Activated T-cell treated with anti-CD3 and anti-CD28 coated beads, Interleukin-2, amount 50 U/mL, for 72 hours (primary cell): ENCODE results near the gene PAFAH1B1. TPM values are rescaled to one million over a fixed set of nuclear protein-coding genes. Genes with fewer than 3 reads are reported as not detected.
A peak's percentile ranks its signal among the peaks of the same experiment; 100 is the strongest.

Experiments
- ATAC-seq, 2 donors: fragments of 150-1000 bp; cut with Tn5 transposase; replicated peaks in 1 of 2; 2 replicates each; pipeline ENCODE4 v1.10.0; 2021; ENCODE audit warnings: moderate library complexity in 2 of 2, mild to moderate bottlenecking in 1 of 2
- DNase-seq, 2 donors: peaks; one replicate each; pipeline ENCODE4 v3.0.0; 2021 to 2022; ENCODE audit warnings: mixed read lengths in 1 of 2
- H3K27ac Mint-ChIP-seq: one replicate; pipeline ENCODE4 v1.8.0; 2022; ENCODE audit warnings: mild to moderate bottlenecking, moderate library complexity, mixed read lengths
- H3K27me3 Mint-ChIP-seq: one replicate; pipeline ENCODE4 v1.8.0; 2022; ENCODE audit warnings: low read depth, mixed read lengths
- H3K36me3 Mint-ChIP-seq, 2 donors: one replicate each; pipeline ENCODE4 v1.8.0; 2022; ENCODE audit warnings: mixed read lengths in 2 of 2, mild to moderate bottlenecking in 1 of 2; ENCODE audit not compliant: insufficient read depth in 2 of 2
- H3K4me1 Mint-ChIP-seq: one replicate; pipeline ENCODE4 v1.8.0; 2022; ENCODE audit warnings: low read depth, mixed read lengths
- H3K4me3 Mint-ChIP-seq, 2 donors: one replicate each; pipeline ENCODE4 v1.8.0; 2022; ENCODE audit warnings: mild to moderate bottlenecking in 2 of 2, mixed read lengths in 2 of 2, moderate library complexity in 2 of 2
- H3K9me3 Mint-ChIP-seq, 2 donors: one replicate each; pipeline ENCODE4 v1.8.0; 2022; ENCODE audit warnings: mixed read lengths in 2 of 2
- total RNA-seq, 2 donors: library from RNA; stranded (reverse); gene quantifications; one replicate each; pipeline ENCODE4 v1.2.3, GENCODE V29; 2022

PAFAH1B1 gene
- total RNA-seq, 2 donors from 2014 or later: 211 to 218 TPM

GRCh38 chr17:2707721-2708584 is 114.5 kb downstream of the PAFAH1B1 start:
- Mint-ChIP-seq H3K36me3 (peaks cover 0 to 6% of the 10 kb centered on the region in 2 donors), H3K4me1 (peaks cover 43% of the 10 kb centered on the region), H3K4me3 (peak overlapping the region in 1 of 2 donors; percentile 34), H3K9me3 (no peaks in the 10 kb centered on the region), H3K27me3 (no peaks in the 10 kb centered on the region), H3K27ac (peak overlapping the region; percentile 20)
- DNase-seq (peak; percentile 37 to 52), ATAC-seq (no peak)

DNA sequence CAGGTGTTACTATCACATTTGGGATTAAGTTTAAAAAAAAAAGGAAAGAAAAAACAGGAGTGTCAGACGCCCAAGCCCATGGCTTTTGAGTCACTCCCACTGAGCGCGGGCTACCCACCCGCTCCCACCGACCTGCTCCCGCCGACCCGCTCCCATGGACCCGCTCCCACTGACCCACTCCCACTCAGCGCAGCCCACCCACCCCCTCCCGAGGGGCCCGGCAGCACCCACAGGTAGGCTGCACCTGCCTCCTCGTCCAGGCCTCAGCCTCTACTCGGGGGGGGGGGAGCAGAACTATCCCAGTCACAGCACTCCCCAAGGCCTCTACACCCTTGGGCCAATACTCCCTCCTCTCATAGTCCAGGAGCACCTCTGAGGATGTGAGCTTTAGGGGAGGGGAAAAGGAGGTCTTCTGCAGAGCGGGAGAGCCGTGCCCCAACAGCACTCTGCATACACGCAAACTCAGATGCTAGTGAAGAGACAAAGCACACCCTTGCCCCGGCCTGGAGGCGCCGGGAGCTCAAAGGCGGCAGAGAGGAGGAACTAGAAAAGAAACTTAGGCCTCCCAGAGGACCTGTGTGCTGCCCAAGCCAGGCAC is 115.2 kb downstream of the PAFAH1B1 start:
- Mint-ChIP-seq H3K9me3 (no peaks in the 10 kb centered on the region), H3K4me1 (peaks cover 43% of the 10 kb centered on the region), H3K27ac (peak overlapping the region; percentile 84), H3K27me3 (no peaks in the 10 kb centered on the region), H3K4me3 (peak overlapping the region; percentile 48 to 81), H3K36me3 (peaks cover 0 to 4% of the 10 kb centered on the region in 2 donors)
- DNase-seq: no peak
- no peak for ATAC-seq

DNA sequence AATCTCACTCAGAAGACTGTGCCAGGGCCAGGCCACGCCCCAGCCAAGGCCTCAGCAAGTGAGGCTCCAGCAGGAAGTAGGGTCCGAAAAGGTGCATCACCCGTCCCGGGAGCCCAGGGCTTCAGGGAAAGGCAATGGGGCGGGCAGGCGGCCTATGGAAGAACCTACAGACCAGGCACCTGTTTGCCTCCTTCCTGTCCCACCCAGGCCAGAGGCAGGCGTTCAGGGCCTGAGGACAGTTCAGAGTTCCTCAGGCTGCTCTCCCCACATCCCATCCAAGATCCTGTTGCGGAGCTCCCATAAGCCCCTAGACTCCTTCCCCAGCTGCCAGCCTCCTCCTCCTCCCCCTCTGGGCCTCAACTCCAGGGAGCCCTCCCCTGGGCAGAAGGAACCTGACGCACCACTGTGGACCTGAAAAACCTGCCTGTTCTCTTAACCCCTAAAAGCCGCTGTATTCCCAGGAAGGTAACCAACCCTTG is 115.8 kb downstream of the PAFAH1B1 start:
- Mint-ChIP-seq H3K9me3 (no peaks in the 10 kb centered on the region), H3K36me3 (peaks cover 0 to 4% of the 10 kb centered on the region in 2 donors), H3K4me3 (peak overlapping the region; percentile 81 to 95), H3K27me3 (no peaks in the 10 kb centered on the region), H3K27ac (peak overlapping the region; percentile 84), H3K4me1 (peaks cover 43% of the 10 kb centered on the region)
- ATAC-seq (no peak), DNase-seq (no peak)

DNA sequence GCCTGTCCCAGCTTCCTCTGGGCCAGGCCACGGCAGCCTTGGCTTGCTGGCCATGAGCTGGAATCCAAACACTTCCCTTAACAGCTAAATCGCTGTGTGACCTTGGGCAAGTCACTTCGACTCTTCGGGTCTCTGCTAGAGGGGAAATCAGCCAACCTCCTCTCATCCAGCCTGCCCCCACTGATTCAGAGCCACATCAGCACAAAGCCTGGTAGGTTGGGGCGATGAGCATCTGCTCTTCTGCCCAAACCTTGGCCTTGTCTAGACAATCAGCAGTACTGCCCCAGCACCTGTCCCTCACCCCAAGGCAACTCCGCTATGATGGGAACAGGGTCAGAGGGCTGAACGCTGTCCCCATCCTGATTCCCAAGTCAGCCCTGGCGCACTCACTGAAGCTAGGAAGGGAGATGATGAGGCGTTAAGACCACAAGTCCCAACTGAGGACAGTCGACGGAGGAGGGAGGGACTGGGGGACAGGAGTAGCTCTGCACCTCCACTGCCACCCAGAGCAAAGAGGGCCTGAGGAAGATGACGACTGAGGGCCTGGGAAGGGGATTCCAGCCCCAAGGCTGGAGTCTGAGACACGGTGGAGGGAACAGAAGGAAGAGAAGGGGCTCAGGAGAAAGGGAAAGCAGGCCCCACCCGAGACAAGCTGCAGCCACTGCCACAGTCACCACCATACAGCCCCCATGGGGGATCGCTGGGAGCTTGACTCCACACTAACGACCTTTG is 116.8 kb downstream of the PAFAH1B1 start:
- Mint-ChIP-seq H3K4me1 (peaks cover 39% of the 10 kb centered on the region), H3K4me3 (peak overlapping the region; percentile 81 to 95), H3K9me3 (no peaks in the 10 kb centered on the region), H3K27me3 (no peaks in the 10 kb centered on the region), H3K27ac (peak overlapping the region; percentile 84), H3K36me3 (peaks cover 0 to 4% of the 10 kb centered on the region in 2 donors)
- DNase-seq (no peak), ATAC-seq (no peak)

GRCh38 chr17:2710803-2711607 is 117.6 kb downstream of the PAFAH1B1 start:
- peak; percentile 6 to 18 for ATAC-seq

GRCh38 chr17:2711608-2712299 is 118.3 kb downstream of the PAFAH1B1 start, which contains the start of gene CLUH:
TSS of gene CLUH (minus strand) at chr17:2711764. CDS start at chr17:2711661, 103 bp downstream.
- peak within 1 kb of the TSS; percentile 86 for H3K27ac Mint-ChIP-seq
- DNase-seq (peak; percentile 98 to 99), ATAC-seq (peak; percentile 93 to 94)
- peaks cover 32% of the 10 kb centered on the region for H3K4me1 Mint-ChIP-seq
- H3K36me3 Mint-ChIP-seq: no peaks in the 10 kb centered on the region
- H3K9me3 Mint-ChIP-seq: no peaks in the 10 kb centered on the region
- no peaks in the 10 kb centered on the region for H3K27me3 Mint-ChIP-seq
- peak within 1 kb of the TSS; percentile 93 to 95 for H3K4me3 Mint-ChIP-seq

More at GRCh38 chr17:2710803-2711607, 117.6 kb downstream of the PAFAH1B1 start:
- Mint-ChIP-seq H3K27ac (peak overlapping the region; percentile 24), H3K9me3 (no peaks in the 10 kb centered on the region), H3K4me3 (peak overlapping the region; percentile 93 to 95), H3K27me3 (no peaks in the 10 kb centered on the region), H3K36me3 (no peaks in the 10 kb centered on the region), H3K4me1 (peaks cover 32% of the 10 kb centered on the region)
- peak; percentile 41 to 47 for DNase-seq

DNA sequence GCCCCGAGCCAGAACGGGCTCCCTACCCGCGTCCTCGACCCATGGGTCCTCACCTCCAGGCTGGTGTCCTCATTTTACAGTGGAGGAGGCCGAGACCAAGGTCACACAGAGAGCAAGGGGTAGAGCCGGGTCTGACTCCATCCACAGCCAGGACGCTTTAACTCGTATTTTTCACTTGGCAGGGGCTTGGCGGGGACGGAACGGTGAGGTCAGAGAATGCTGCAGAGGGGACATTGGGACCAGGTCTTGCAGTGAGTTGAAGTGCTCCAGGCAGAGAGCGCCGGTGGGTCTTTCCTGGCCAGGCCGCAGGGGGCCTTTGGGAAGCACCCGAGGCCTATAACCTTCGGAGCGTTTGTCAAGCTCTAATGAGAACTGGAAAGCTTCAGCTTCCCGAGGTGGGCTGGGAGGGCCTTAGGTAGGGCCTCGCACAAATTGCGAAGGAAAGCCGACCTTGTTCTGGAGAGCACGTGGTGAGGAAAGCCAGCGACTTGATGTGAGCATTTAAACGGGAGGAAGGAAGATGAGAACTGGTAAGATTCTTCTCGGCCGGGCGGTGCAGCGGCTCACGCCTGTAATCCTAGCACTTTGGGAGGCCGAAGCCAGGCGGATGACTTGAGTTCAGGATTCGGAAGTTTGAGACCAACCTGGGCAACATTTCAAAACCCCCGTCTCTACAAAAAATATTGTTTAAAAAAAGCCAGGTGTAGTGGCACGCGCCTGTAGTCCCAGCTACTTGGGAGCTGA is 119.0 kb downstream of the PAFAH1B1 start:
- peak overlapping the region; percentile 86 for H3K27ac Mint-ChIP-seq
- no peaks in the 10 kb centered on the region for H3K36me3 Mint-ChIP-seq
- H3K27me3 Mint-ChIP-seq: no peaks in the 10 kb centered on the region
- ATAC-seq: peak in 1 of 2 donors; percentile 2
- no peak for DNase-seq
- H3K4me3 Mint-ChIP-seq: peak overlapping the region; percentile 93 to 95
- no peaks in the 10 kb centered on the region for H3K9me3 Mint-ChIP-seq
- peaks cover 32% of the 10 kb centered on the region for H3K4me1 Mint-ChIP-seq

DNA sequence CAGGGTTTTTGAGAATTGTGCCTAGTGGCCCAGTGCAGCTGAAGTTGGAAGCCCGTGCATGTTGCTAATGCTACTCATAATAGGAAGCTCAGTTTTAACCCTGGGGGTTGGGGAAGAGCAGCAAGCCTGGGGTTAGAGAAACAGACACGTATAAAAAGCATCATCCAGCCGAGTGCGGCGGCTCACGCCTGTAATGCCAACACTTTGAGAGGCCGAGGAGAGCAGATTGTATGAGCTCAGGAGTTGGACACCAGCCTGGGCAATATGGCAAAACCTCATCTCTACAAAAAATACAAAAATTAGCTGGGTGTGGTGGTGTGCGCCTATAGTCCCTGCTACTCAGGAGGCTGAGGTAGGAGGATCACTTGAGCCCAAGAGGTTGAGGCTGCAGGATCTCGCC is 120.4 kb downstream of the PAFAH1B1 start:
- no peak for ATAC-seq
- H3K27me3 Mint-ChIP-seq: no peaks in the 10 kb centered on the region
- peak overlapping the region in 1 of 2 donors; percentile 45 for H3K4me3 Mint-ChIP-seq
- no peak overlapping the region for H3K27ac Mint-ChIP-seq
- H3K36me3 Mint-ChIP-seq: no peaks in the 10 kb centered on the region
- H3K9me3 Mint-ChIP-seq: no peaks in the 10 kb centered on the region
- H3K4me1 Mint-ChIP-seq: peaks cover 29% of the 10 kb centered on the region
- DNase-seq: no peak

DNA sequence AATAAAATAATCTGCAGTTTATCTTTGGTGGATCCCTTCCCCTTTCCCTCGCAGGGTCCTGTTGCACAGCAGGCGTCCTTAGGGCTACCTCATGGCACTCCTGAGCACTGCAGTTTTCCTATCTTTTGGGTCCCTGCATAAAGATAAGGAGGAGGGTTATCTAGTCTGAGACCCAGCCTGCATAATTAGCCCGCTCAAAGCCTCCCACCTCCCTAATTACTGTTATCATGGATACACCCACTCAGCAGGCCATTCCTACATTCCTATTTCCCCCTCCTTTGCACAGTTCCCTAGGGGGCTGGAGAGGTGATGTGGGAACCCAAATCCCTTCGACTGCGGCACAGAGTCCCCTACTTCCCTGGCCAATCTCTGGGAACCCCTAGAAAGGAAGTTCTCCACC is 123.2 kb downstream of the PAFAH1B1 start:
- H3K27me3 Mint-ChIP-seq: no peaks in the 10 kb centered on the region
- H3K4me3 Mint-ChIP-seq: no peak overlapping the region
- peaks cover 16% of the 10 kb centered on the region for H3K4me1 Mint-ChIP-seq
- H3K27ac Mint-ChIP-seq: no peak overlapping the region
- H3K9me3 Mint-ChIP-seq: no peaks in the 10 kb centered on the region
- ATAC-seq (no peak), DNase-seq (no peak)
- H3K36me3 Mint-ChIP-seq: no peaks in the 10 kb centered on the region

DNA sequence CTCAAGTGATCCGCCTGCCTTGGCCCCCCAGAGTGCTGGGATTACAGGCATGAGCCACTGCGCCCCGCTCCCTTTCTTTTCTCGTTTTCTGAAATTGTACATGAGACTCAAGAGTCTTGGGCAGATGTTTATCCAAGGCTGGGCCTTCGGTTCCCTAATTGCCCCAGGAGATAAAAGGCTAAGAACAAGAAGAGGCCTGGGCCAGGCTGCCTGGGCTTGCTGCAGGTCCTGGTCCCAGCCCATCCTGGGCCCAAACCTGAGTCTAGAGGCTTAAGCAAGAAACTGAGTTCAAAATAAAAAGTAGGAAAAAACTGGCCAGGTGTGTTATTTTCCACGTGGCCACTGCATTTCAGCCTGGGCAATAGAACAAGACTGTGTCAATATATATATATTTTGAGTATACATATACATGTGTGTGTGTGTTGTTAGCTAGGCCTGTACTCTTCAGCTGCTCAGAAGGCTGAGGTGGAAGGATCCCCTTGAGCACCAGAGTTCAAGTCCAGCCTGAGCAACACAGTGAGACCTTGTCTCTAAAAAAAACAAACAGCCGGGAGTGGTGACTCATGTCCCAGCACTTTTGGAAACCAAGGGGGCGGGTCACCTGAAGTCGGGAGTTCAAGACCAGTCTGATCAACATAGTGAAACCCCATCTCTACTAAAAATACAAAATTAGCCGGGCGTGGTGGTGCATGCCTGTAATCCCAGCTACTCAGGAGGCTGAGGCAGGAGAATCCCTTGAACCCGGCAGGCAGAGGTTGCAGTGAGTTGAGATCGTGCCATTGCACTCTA is 124.9 kb downstream of the PAFAH1B1 start:
- H3K27ac Mint-ChIP-seq: no peak overlapping the region
- no peaks in the 10 kb centered on the region for H3K9me3 Mint-ChIP-seq
- H3K4me3 Mint-ChIP-seq: no peak overlapping the region
- H3K4me1 Mint-ChIP-seq: peaks cover 16% of the 10 kb centered on the region
- ATAC-seq: no peak
- no peaks in the 10 kb centered on the region for H3K36me3 Mint-ChIP-seq
- DNase-seq: no peak
- H3K27me3 Mint-ChIP-seq: no peaks in the 10 kb centered on the region

DNA sequence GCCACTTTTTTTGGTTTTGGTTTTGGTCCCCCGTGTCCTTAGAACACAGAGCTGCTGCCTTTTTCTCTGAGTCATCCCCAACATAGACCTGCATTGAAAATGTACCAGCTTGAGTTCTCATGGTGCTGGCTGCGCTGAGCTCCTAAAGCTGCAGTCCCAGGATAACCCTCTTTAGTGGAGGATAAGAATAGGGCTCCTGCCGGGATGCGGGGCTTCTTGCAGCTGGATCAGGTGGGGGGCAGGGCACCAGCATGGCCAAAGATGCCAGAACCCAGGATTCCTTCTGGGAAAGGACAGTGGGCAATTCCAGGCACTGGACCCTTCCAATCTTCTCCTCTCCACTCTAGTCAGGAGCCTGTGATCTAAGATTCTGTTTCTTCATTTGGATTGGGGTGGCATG is 126.4 kb downstream of the PAFAH1B1 start:
- H3K27ac Mint-ChIP-seq: no peak overlapping the region
- no peaks in the 10 kb centered on the region for H3K36me3 Mint-ChIP-seq
- H3K4me1 Mint-ChIP-seq: peaks cover 16% of the 10 kb centered on the region
- no peaks in the 10 kb centered on the region for H3K9me3 Mint-ChIP-seq
- no peaks in the 10 kb centered on the region for H3K27me3 Mint-ChIP-seq
- no peak overlapping the region for H3K4me3 Mint-ChIP-seq
- no peak for DNase-seq
- no peak for ATAC-seq
